ENCODE measurements around the gene LTB4R2.

LTB4R2 gene

DNA sequence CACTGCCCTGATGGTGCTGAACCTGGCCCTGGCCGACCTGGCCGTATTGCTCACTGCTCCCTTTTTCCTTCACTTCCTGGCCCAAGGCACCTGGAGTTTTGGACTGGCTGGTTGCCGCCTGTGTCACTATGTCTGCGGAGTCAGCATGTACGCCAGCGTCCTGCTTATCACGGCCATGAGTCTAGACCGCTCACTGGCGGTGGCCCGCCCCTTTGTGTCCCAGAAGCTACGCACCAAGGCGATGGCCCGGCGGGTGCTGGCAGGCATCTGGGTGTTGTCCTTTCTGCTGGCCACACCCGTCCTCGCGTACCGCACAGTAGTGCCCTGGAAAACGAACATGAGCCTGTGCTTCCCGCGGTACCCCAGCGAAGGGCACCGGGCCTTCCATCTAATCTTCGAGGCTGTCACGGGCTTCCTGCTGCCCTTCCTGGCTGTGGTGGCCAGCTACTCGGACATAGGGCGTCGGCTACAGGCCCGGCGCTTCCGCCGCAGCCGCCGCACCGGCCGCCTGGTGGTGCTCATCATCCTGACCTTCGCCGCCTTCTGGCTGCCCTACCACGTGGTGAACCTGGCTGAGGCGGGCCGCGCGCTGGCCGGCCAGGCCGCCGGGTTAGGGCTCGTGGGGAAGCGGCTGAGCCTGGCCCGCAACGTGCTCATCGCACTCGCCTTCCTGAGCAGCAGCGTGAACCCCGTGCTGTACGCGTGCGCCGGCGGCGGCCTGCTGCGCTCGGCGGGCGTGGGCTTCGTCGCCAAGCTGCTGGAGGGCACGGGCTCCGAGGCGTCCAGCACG, 6.1 kb downstream of the LTB4R2 start:
- Histone ChIP-seq H3K4me3 (no peak overlapping the region), H3K27ac (no peak overlapping the region), H3K9me3 (ENCODE audit: low read depth, low read length) (no peaks in the 10 kb centered on the region), H3K9ac (ENCODE audit: insufficient read length) (no peak overlapping the region), H3K36me3 (ENCODE audit: insufficient read depth, low read length) (no peaks in the 10 kb centered on the region)
- TF ChIP-seq FOXP2 (optimal IDR thresholded peaks at IDR 0.05; ENCODE audit: control extremely low read depth, extremely low read length, insufficient read depth) (no peak), EZH2 (IDR thresholded peaks at IDR 0.05) (no peak), POLR2AphosphoS5 (IDR thresholded peaks at IDR 0.05; ENCODE audit: borderline replicate concordance, low read depth, low read length) (no peak)
- no peak for DNase-seq (ENCODE audit: low read depth, low spot score)

DNA sequence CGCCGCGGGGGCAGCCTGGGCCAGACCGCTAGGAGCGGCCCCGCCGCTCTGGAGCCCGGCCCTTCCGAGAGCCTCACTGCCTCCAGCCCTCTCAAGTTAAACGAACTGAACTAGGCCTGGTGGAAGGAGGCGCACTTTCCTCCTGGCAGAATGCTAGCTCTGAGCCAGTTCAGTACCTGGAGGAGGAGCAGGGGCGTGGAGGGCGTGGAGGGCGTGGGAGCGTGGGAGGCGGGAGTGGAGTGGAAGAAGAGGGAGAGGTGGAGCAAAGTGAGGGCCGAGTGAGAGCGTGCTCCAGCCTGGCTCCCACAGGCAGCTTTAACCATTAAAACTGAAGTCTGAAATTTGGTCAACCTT, 6.6 kb downstream of the LTB4R2 start:
- TF ChIP-seq FOXP2 (optimal IDR thresholded peaks at IDR 0.05; ENCODE audit: control extremely low read depth, extremely low read length, insufficient read depth) = no peak
- no peak for TF ChIP-seq POLR2AphosphoS5 (IDR thresholded peaks at IDR 0.05; ENCODE audit: borderline replicate concordance, low read depth, low read length)
- Histone ChIP-seq H3K9ac (ENCODE audit: insufficient read length) (no peak overlapping the region), H3K4me3 (no peak overlapping the region), H3K27ac (no peak overlapping the region), H3K36me3 (ENCODE audit: insufficient read depth, low read length) (no peaks in the 10 kb centered on the region), H3K9me3 (ENCODE audit: low read depth, low read length) (no peaks in the 10 kb centered on the region)
- DNase-seq (ENCODE audit: low read depth, low spot score) = no peak

DNA sequence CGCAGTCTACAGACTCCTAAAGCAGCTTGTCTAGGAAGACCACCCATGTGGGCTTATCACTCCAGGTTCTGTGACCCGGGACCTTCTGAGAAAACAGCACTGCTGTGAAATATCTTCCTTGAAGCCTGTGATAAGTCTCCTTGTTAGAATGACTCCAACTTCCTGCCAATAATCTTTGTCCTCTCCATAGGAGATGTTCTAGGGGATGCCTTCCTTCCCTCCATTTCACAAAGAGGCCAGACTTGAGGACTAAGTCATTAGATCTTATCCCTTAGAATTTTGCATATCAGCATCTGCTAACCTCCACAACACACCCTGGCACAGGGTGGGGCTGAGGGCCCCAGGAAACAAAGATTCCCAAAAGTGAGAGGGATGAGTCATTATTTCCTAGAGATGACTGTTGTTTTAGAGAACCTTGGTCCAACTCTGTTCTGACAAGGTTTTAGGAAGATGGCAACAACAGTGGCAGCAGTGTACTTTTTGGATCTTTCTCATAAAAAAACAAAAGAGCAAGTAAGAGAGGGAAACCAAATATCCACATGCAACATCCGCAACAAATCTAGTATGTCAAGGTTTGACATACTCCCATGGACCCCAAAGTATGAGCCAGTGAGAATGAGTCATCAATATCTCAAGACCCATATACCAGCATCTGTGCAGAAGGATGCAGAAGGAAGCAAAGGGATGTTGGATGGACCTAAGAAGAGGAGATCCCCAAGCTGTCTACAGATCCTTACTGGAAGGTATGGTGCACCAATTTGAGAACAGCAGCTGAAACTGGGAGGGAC, 7.4 kb downstream of the LTB4R2 start:
- no peak for TF ChIP-seq FOXP2 (optimal IDR thresholded peaks at IDR 0.05; ENCODE audit: control extremely low read depth, extremely low read length, insufficient read depth)
- no peak for TF ChIP-seq POLR2AphosphoS5 (IDR thresholded peaks at IDR 0.05; ENCODE audit: borderline replicate concordance, low read depth, low read length)
- no peak for TF ChIP-seq EZH2 (IDR thresholded peaks at IDR 0.05)
- Histone ChIP-seq H3K9me3 (ENCODE audit: low read depth, low read length) (no peaks in the 10 kb centered on the region), H3K36me3 (ENCODE audit: insufficient read depth, low read length) (no peaks in the 10 kb centered on the region), H3K27ac (no peak overlapping the region), H3K9ac (ENCODE audit: insufficient read length) (no peak overlapping the region), H3K4me3 (no peak overlapping the region)
- DNase-seq (ENCODE audit: low read depth, low spot score) = no peak

DNA sequence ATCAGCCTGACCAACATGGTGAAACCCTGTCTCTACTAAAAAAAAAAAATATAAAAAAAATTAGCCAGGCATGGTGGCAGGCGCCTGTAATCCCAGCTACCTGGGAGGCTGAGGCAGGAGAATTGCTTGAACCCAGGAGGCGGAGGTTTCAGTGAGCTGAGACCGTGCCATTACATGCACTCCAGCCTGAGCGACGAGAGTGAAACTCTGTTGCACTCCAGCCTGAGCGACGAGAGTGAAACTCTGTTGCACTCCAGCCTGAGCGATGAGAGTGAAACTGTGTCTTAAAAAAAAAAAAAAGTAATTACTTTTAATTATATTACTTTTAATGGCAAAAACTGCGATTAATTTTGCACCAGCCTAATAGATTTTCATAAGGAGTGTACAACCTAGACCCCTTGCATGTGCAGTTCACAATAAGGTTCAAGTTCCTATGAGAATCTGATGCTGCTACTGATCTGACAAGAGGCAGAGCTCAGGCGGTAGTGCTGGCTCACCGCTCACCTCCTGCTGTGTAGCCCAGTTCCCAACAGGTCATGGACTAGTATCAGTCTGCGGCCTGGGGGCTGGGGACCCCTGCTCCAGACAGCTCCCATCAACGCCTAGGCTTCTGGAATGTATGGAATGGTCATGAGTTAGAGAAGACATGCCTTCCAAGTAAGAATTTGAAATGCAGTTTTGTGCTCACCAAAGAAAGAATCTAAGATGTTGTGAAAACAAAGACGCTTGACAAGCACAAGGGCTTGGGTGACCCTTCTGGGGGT, 11.5 kb downstream of the LTB4R2 start:
- DNase-seq (ENCODE audit: low read depth, low spot score) = no peak
- Histone ChIP-seq H3K9ac (ENCODE audit: insufficient read length) (no peak overlapping the region), H3K9me3 (ENCODE audit: low read depth, low read length) (no peaks in the 10 kb centered on the region), H3K4me3 (no peak overlapping the region), H3K36me3 (ENCODE audit: insufficient read depth, low read length) (no peaks in the 10 kb centered on the region), H3K27ac (no peak overlapping the region)
- TF ChIP-seq POLR2AphosphoS5 (IDR thresholded peaks at IDR 0.05; ENCODE audit: borderline replicate concordance, low read depth, low read length) = no peak
- TF ChIP-seq FOXP2 (optimal IDR thresholded peaks at IDR 0.05; ENCODE audit: control extremely low read depth, extremely low read length, insufficient read depth) = no peak
- TF ChIP-seq EZH2 (IDR thresholded peaks at IDR 0.05) = no peak

DNA sequence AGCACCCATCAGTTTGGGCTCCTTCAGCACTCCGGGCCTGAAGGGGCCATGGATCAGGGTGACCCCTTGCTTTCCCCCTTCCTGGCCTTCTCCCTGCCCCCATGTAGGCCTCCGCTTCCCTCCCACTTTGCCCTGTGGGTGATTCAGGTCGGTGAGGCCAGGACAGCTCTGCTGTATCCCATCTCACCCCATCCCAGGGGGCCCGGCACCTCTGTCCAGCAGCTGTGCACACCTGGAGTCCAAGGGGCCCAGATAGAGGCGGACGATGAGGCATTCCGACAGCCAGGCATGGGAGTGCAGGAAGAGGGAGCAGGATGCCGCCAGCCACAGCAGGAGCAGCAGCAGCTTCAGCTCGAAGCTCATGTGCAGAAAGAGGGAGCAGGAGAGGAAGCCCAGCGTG, 12.7 kb downstream of the LTB4R2 start:
- no peak overlapping the region for H3K4me3 ChIP-seq
- H3K9ac ChIP-seq (ENCODE audit: insufficient read length) = no peak overlapping the region
- H3K36me3 ChIP-seq (ENCODE audit: insufficient read depth, low read length) = no peaks in the 10 kb centered on the region
- H3K9me3 ChIP-seq (ENCODE audit: low read depth, low read length) = no peaks in the 10 kb centered on the region
- no peak overlapping the region for H3K27ac ChIP-seq
- DNase-seq (ENCODE audit: low read depth, low spot score) = no peak
- no peak for TF ChIP-seq FOXP2 (optimal IDR thresholded peaks at IDR 0.05; ENCODE audit: control extremely low read depth, extremely low read length, insufficient read depth)
- TF ChIP-seq EZH2 (IDR thresholded peaks at IDR 0.05) = no peak
- no peak for TF ChIP-seq POLR2AphosphoS5 (IDR thresholded peaks at IDR 0.05; ENCODE audit: borderline replicate concordance, low read depth, low read length)

DNA sequence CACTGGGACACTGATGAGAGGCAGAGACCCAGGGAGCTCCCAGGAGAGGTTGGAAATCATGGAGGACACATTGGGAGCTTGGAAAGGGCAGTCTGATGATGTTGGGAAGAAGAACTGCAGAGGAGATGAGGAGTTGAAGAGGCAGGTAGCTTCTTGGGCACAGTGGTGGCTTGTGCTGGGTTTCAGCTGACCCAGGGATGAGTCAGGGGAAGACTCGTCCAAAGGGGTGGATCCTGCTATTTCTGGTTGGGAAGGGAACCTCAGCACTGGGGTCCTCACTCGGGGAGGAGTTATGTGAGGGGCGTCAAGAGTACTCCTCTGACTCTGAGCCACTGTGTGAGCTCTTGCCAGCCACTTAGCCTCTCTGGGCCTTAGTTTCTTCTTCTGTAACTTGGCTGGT, 13.4 kb downstream of the LTB4R2 start:
- no peak overlapping the region for H3K27ac ChIP-seq
- TF ChIP-seq POLR2AphosphoS5 (IDR thresholded peaks at IDR 0.05; ENCODE audit: borderline replicate concordance, low read depth, low read length) (no peak), EZH2 (IDR thresholded peaks at IDR 0.05) (no peak), FOXP2 (optimal IDR thresholded peaks at IDR 0.05; ENCODE audit: control extremely low read depth, extremely low read length, insufficient read depth) (no peak)
- no peaks in the 10 kb centered on the region for H3K36me3 ChIP-seq (ENCODE audit: insufficient read depth, low read length)
- no peak overlapping the region for H3K9ac ChIP-seq (ENCODE audit: insufficient read length)
- no peak for DNase-seq (ENCODE audit: low read depth, low spot score)
- H3K9me3 ChIP-seq (ENCODE audit: low read depth, low read length) = no peaks in the 10 kb centered on the region
- no peak overlapping the region for H3K4me3 ChIP-seq

DNA sequence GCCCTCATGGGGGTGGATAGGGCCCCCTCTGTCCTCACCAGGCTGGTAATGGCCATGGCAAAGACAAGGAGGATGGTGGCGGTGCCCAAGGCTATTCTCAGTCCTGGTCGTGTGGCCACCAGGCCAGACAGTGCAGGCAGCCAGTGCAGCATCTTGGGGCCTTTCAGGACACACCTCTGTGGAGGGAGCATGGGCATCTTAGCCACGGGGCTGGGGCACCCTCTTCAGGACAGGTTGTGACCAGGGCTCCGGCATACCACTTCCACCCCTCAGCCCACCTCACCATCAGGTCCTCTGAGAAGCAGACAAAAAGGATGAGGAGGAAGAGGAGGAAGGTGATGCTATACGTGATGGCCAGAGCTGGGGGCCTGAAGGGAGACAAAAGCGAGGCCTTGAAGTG, 14.1 kb downstream of the LTB4R2 start:
- no peak for DNase-seq (ENCODE audit: low read depth, low spot score)
- no peaks in the 10 kb centered on the region for H3K9me3 ChIP-seq (ENCODE audit: low read depth, low read length)
- no peak overlapping the region for H3K9ac ChIP-seq (ENCODE audit: insufficient read length)
- no peaks in the 10 kb centered on the region for H3K36me3 ChIP-seq (ENCODE audit: insufficient read depth, low read length)
- H3K27ac ChIP-seq = no peak overlapping the region
- TF ChIP-seq POLR2AphosphoS5 (IDR thresholded peaks at IDR 0.05; ENCODE audit: borderline replicate concordance, low read depth, low read length) (no peak), FOXP2 (optimal IDR thresholded peaks at IDR 0.05; ENCODE audit: control extremely low read depth, extremely low read length, insufficient read depth) (no peak), EZH2 (IDR thresholded peaks at IDR 0.05) (no peak)
- H3K4me3 ChIP-seq = no peak overlapping the region

DNA sequence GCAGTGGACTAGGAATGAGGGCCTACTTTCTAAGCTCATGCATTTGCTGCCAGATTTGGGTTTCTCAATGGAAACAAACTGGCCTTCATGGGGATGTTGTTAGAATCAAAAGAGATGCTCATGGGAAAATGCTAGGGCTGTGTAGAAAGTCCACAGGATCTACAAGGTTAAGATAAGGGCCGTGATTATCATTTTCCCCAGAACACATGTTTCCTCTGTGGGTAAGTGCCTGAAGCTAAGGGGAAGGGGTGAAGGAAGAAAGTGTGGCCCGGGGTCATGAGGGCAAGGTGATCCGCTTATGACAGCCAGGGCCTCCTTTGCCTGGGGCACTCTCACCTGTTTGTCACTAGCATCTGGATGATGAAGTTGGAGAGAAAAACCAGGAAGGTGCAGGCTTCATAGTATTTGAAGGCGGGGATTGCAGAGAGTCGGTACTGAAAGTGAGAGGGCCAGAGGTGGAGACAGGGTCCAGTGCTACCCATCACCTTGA, 15.1 kb downstream of the LTB4R2 start:
- TF ChIP-seq POLR2AphosphoS5 (IDR thresholded peaks at IDR 0.05; ENCODE audit: borderline replicate concordance, low read depth, low read length) (no peak), FOXP2 (optimal IDR thresholded peaks at IDR 0.05; ENCODE audit: control extremely low read depth, extremely low read length, insufficient read depth) (no peak), EZH2 (IDR thresholded peaks at IDR 0.05) (no peak)
- Histone ChIP-seq H3K9me3 (ENCODE audit: low read depth, low read length) (no peaks in the 10 kb centered on the region), H3K27ac (no peak overlapping the region), H3K9ac (ENCODE audit: insufficient read length) (no peak overlapping the region), H3K36me3 (ENCODE audit: insufficient read depth, low read length) (no peaks in the 10 kb centered on the region), H3K4me3 (no peak overlapping the region)
- DNase-seq (ENCODE audit: low read depth, low spot score) = no peak
